Measurements from ENCODE around the gene OPALIN. TPM values are rescaled to one million over a fixed set of nuclear protein-coding genes. Genes with fewer than 3 reads are reported as not detected.

OPALIN gene
- total and polyA plus RNA-seq, 2 donors: not detected

GRCh38 chr10:96339956-96340904, 18.6 kb downstream of the OPALIN start:
- Histone ChIP-seq H3K4me1 (ENCODE audit: insufficient read depth) (no peaks in the 10 kb centered on the region), H3K36me3 (ENCODE audit: insufficient read depth) (no peaks in the 10 kb centered on the region), H3K4me3 (ENCODE audit: low read depth, low read length) (no peak overlapping the region), H3K27ac (ENCODE audit: low read depth) (no peak overlapping the region)
- no peak for DNase-seq (ENCODE audit: extremely low spot score)
- WGBS: 41% methylated on average over 7 of the region's 7 CpGs

DNA sequence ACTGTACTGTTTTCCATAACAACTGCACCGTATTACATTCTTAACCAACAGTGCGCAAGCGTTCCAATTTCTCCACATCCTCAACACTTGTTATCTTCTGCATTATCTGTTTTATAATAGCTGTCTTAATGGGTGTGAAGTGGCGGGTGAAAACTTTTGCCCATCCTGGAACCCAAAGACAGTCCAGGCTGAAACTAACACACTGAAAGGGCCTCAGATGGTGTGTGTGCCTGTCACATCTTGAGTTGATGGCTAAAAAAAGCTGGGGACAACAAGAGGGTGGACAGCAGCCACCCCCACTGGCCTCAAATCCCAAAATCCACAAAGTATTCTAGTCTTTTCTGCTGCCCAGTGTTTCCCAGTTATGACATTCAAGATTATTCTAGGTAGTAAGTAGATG, 19.4 kb downstream of the OPALIN start:
- no peak for DNase-seq (ENCODE audit: extremely low spot score)
- no peak overlapping the region for H3K4me3 ChIP-seq (ENCODE audit: low read depth, low read length)
- H3K36me3 ChIP-seq (ENCODE audit: insufficient read depth): no peaks in the 10 kb centered on the region
- WGBS: 92% methylated on average over 4 of the region's 4 CpGs
- no peak overlapping the region for H3K27ac ChIP-seq (ENCODE audit: low read depth)
- no peaks in the 10 kb centered on the region for H3K4me1 ChIP-seq (ENCODE audit: insufficient read depth)

DNA sequence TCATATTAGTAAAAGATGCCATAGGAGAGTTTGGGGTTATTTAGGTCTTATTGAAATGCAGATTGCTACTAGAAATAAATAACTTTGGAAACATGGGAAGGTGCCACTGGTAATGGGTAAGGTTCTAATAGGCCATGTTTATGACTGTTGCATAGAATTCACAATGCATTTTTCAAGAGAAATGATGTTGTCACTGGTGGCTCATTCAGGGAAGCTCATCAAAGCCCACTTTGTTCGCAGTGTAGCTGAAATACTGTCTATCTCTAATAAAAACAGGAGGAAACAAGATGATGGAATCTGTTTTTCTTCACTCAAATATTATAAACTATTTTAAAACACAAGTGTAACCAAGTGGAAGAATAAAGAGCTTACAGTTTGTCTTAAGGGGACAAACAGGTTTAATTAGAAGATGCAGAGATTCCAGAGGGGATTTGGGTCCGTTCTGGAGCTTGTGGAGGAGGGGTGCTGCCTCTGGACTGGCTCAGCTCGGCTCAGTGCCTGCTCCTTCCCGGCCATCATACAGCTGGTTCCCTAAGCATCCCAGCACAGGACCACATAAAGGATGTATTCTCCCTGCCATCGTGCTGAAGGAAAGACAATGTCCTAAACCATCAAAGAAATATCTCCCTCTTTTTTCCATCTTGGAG, 20.4 kb downstream of the OPALIN start:
- Histone ChIP-seq H3K36me3 (ENCODE audit: insufficient read depth) (no peaks in the 10 kb centered on the region), H3K4me1 (ENCODE audit: insufficient read depth) (no peaks in the 10 kb centered on the region), H3K27ac (ENCODE audit: low read depth) (no peak overlapping the region), H3K4me3 (ENCODE audit: low read depth, low read length) (no peak overlapping the region)
- 32% methylated on average over 5 of the region's 5 CpGs for WGBS
- no peak for DNase-seq (ENCODE audit: extremely low spot score)

- Histone ChIP-seq H3K4me3 (ENCODE audit: low read depth, low read length) (no peak overlapping the region), H3K27ac (ENCODE audit: low read depth) (no peak overlapping the region), H3K36me3 (ENCODE audit: insufficient read depth) (no peaks in the 10 kb centered on the region), H3K4me1 (ENCODE audit: insufficient read depth) (no peaks in the 10 kb centered on the region)
- no peak for DNase-seq (ENCODE audit: extremely low spot score)
- WGBS: 90% methylated on average over 2 of the region's 2 CpGs
These were observed 21.7 kb downstream of the OPALIN start for GRCh38 chr10:96337106-96337505.

DNA sequence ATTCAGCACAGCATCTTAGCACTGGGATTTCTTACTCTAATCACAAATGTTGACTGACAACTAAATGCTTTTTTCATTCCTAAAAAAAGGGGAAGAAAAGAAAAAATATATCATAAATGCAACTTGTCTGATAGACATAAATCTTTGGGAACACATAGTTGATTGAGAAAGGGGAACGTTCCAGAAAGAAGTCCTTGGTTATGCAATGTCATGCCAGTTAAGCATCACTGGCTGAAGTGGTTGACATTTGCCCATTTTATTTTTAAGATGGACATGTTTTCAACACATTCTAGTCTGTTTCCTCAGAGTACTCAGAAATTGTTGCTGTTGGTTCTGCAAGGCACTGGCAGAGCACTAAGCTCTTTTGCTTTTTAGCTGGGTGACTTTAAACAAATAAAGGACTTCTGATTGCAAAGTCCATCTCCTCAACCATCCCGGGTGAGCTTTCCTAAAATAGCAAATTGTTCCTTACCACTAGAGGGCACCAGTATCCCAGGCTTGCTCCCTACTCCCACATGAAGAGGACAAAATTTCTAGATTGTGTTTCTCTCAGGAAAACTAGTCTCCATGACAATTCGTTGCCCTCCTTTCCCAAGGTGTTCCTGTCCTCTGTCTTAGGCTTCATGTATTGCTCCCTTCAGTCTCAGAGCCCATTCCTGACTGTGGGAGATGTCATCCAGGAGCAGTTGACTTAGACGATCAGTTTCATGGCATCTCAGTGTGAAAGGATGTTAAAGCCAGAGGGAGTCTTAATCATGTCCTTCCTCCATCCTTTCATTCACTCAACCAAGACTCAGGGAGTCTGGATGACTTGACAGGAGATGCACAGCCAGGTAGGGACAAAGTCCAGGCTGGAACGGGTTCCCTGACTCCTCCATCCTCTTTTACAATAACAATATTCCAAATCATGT, 23.9 kb downstream of the OPALIN start:
- Histone ChIP-seq H3K27ac (ENCODE audit: low read depth) (no peak overlapping the region), H3K4me3 (ENCODE audit: low read depth, low read length) (no peak overlapping the region), H3K4me1 (ENCODE audit: insufficient read depth) (no peaks in the 10 kb centered on the region), H3K36me3 (ENCODE audit: insufficient read depth) (no peaks in the 10 kb centered on the region)
- DNase-seq (ENCODE audit: extremely low spot score): no peak
- 43% methylated on average over 5 of the region's 5 CpGs for WGBS

DNA sequence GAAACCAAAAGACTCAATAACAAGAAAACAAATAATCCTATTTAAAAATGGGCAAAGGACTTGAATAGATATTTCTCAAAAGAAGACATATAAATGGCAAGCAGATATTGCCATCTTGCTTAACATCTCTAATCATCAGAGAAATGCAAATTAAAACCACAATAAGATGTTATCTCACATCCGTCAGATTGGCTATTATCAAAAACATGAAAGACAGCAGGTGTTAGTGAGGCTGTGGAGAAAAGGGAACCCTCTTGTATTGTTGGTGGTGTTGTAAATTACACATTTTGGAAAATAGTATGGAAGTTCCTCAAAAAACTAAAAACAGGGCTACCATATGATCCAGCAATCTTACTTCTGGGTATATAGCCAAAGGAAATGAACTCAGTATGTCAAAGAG, 25.7 kb downstream of the OPALIN start:
- no peak overlapping the region for H3K4me3 ChIP-seq (ENCODE audit: low read depth, low read length)
- DNase-seq (ENCODE audit: extremely low spot score): no peak
- WGBS: 67% methylated on average over 1 of the region's 1 CpG
- H3K27ac ChIP-seq (ENCODE audit: low read depth): no peak overlapping the region
- H3K36me3 ChIP-seq (ENCODE audit: insufficient read depth): no peaks in the 10 kb centered on the region
- H3K4me1 ChIP-seq (ENCODE audit: insufficient read depth): no peaks in the 10 kb centered on the region

- H3K36me3 ChIP-seq (ENCODE audit: insufficient read depth): no peaks in the 10 kb centered on the region
- no peak overlapping the region for H3K4me3 ChIP-seq (ENCODE audit: low read depth, low read length)
- WGBS: 72% methylated on average over 7 of the region's 7 CpGs
- no peak overlapping the region for H3K27ac ChIP-seq (ENCODE audit: low read depth)
- no peaks in the 10 kb centered on the region for H3K4me1 ChIP-seq (ENCODE audit: insufficient read depth)
- no peak for DNase-seq (ENCODE audit: extremely low spot score)
These were observed 31.3 kb downstream of the OPALIN start for GRCh38 chr10:96327462-96327861.

DNA sequence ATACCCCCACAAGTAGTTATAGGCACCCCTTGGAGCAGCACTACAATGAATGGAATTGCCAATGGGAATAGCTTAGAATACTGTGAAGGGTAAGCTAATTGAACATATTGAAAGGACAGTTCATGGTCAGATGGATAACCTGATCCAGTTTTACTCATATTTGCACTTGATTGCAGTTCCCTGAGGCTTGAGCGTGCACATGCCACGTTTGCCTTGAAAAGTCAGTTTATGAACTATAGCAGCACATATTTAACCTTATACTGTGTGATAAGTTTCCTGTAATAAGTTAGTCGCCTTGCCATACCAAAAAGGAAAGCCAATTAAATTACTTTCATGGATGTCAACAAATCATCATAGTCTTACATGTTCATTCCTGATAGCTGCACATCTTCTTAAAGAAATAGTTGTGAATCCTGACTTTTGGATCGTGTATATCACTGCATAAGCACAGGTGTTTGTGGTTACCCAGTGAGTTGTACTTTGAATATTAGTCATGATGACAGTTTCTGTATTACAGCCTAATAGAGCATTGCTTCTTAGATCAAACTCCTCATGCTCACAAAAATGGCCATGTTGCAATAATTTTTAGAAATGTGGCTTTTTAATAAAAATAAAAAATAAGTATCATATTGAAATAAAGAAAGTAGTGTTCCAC, 33.0 kb downstream of the OPALIN start:
- no peaks in the 10 kb centered on the region for H3K36me3 ChIP-seq (ENCODE audit: insufficient read depth)
- no peak for DNase-seq (ENCODE audit: extremely low spot score)
- H3K4me3 ChIP-seq (ENCODE audit: low read depth, low read length): no peak overlapping the region
- 84% methylated on average over 4 of the region's 4 CpGs for WGBS
- H3K27ac ChIP-seq (ENCODE audit: low read depth): no peak overlapping the region
- H3K4me1 ChIP-seq (ENCODE audit: insufficient read depth): no peaks in the 10 kb centered on the region

- Histone ChIP-seq H3K27ac (ENCODE audit: low read depth) (no peak overlapping the region), H3K36me3 (ENCODE audit: insufficient read depth) (no peaks in the 10 kb centered on the region), H3K4me1 (ENCODE audit: insufficient read depth) (no peaks in the 10 kb centered on the region), H3K4me3 (ENCODE audit: low read depth, low read length) (no peak overlapping the region)
- no peak for DNase-seq (ENCODE audit: extremely low spot score)
- 81% methylated on average over 2 of the region's 2 CpGs for WGBS
These were observed 34.4 kb downstream of the OPALIN start for GRCh38 chr10:96324447-96324846.

GRCh38 chr10:96322275-96322674, 36.5 kb downstream of the OPALIN start:
- H3K4me3 ChIP-seq (ENCODE audit: low read depth, low read length): no peak overlapping the region
- no peak for DNase-seq (ENCODE audit: extremely low spot score)
- whole genome bisulfite sequencing: 93% methylated on average over 1 of the region's 1 CpG
- H3K4me1 ChIP-seq (ENCODE audit: insufficient read depth): no peaks in the 10 kb centered on the region
- no peaks in the 10 kb centered on the region for H3K36me3 ChIP-seq (ENCODE audit: insufficient read depth)
- H3K27ac ChIP-seq (ENCODE audit: low read depth): no peak overlapping the region

DNA sequence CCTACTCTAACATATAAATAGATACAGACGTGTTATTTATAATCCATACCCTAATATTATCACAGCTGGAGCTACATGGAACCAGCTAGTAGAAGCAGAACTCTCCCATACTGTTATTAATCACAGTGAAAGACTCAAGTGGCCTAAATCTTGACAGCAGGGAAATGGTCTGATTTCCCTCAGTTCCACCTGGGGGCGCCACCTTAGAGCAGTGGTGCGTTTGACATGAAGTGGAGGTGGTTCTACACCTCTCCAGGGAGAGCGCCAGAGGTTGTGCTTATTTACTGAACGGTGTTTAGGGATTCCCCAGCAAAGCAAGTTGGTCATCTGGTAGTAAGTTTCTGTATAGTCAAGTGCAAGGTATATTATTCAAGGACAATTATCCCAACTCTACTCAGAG, 37.0 kb downstream of the OPALIN start:
- H3K4me1 ChIP-seq (ENCODE audit: insufficient read depth): no peaks in the 10 kb centered on the region

GRCh38 chr10:96319754-96320474, 38.9 kb downstream of the OPALIN start:
- Histone ChIP-seq H3K4me1 (ENCODE audit: insufficient read depth) (no peaks in the 10 kb centered on the region), H3K36me3 (ENCODE audit: insufficient read depth) (no peaks in the 10 kb centered on the region), H3K4me3 (ENCODE audit: low read depth, low read length) (no peak overlapping the region), H3K27ac (ENCODE audit: low read depth) (no peak overlapping the region)
- no peak for DNase-seq (ENCODE audit: extremely low spot score)
- WGBS: 27% methylated on average over 3 of the region's 3 CpGs

More for the DNA sequence above, 37.0 kb downstream of the OPALIN start:
- H3K27ac ChIP-seq (ENCODE audit: low read depth): no peak overlapping the region
- H3K4me3 ChIP-seq (ENCODE audit: low read depth, low read length): no peak overlapping the region
- DNase-seq (ENCODE audit: extremely low spot score): no peak
- WGBS: 54% methylated on average over 5 of the region's 5 CpGs
- H3K36me3 ChIP-seq (ENCODE audit: insufficient read depth): no peaks in the 10 kb centered on the region

All from urinary bladder (tissue), 4 donors.